Umbilical cord (tissue), 2 donors: ENCODE measurements around the gene INAFM2. TPM values are rescaled to one million over a fixed set of nuclear protein-coding genes. Genes with fewer than 3 reads are reported as not detected.

Experiments used
- DNase-seq: peaks from one replicate; pipeline ENCODE4 v3.0.0-alpha.2; 2015; ENCODE audit warnings: low spot score
- total RNA-seq: library from RNA; depleted of rRNA; stranded (reverse); fragments of >200 nt; gene quantifications from one replicate; pipeline ENCODE4 v1.2.3, GENCODE V29; 2014; ENCODE audit warnings: low replicate concordance; ENCODE audit not compliant: insufficient read depth

Gene INAFM2
- total RNA-seq, 1 donor from 2014 or later, result 26.7 TPM

GRCh38 chr15:40342416-40343320 is 19.2 kb downstream of the INAFM2 start:
- no peak for DNase-seq

DNA sequence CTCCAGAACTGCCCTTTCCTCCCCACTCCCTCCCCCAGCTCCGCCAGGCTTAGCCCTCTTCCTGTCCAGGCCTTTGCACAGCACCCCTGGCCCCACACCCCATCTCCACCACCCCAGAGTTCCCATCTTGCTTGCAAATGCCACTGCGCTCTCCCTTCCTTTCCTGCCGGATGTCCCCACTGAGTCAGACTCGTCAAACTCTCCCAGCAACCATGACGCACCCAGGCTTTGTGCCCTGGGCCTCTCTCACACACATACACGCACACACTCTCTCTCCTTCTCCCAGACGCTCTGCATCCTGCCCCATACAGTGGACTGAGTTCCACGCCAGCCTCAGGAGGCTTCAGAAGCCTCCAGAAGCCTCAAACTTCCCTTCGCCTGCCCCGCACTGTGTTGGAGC is 20.0 kb downstream of the INAFM2 start:
- DNase-seq, result peak; percentile 95

DNA sequence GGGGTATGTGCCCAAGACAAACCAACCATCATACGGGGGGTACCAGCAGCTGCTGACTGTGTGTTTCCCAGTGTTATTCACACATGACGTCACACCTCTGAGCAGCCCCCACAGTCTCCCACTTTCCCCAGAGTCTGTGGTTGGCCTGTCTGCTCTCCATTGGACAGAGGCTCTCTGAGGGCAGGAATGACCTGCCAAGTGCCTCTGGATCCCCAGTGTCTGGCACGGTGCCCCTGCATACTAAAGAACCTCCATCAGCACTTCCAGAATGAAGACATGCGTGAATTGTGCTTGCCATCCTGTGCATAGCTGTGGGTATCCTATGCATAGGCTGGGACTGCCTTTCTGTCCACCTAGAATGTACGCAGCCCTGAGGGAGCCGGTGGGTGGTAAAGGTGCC is 20.7 kb downstream of the INAFM2 start:
- DNase-seq, result no peak

DNA sequence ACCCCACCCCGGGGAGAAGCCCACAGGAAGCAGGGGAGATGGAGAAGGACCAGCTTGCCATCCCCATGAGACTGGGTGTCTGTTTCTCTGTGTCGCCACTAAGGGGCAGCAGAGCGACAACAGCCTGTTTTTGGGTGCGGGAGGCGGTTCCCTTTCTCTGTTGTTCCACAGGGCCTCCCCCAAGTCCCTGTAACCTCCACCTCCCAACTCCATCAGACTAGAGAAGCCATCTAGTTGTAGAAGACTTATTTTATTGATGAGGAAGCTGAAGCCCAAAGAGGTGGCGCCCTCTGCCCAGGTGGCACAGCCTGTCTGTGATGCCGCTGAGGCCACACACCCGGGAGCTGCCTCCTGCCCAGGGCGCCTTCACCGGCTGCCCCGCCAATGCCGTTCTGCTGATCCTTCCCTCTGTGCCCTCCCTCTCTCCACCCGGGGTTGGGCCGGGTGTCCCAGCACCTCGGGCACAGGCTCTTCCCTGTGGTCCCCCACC is 21.2 kb downstream of the INAFM2 start:
- peak; percentile 72 for DNase-seq

DNA sequence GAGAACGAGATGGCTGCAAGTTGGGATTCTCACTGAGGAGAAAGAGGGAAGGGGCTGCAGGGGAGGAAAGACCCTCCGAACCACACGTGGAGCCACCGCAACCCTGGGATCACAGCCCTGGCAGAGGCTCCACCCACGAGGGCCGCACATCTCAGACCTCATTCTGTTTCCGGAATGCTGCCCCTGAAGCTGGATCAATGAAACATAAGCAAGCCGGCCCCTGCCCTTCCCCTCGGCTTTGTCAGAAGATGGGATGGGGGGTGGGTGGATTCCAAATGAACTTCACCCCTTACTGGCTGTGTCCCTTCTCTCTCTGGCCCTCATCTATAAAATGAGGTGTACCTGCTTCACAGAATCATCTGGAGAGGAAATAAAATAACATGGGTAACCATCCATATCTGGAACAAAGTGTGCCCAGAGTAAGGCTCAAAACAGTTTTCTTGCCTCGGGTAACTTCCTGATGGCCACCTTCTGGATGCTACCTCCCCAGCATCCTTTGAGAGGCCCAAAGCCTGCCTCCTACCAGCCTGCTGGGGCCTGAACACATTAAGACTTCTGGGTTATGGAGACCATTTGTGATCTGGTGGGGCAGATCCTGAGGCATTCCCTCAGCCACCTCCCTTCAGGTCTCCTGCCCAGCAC is 21.9 kb downstream of the INAFM2 start:
- DNase-seq, result no peak

DNA sequence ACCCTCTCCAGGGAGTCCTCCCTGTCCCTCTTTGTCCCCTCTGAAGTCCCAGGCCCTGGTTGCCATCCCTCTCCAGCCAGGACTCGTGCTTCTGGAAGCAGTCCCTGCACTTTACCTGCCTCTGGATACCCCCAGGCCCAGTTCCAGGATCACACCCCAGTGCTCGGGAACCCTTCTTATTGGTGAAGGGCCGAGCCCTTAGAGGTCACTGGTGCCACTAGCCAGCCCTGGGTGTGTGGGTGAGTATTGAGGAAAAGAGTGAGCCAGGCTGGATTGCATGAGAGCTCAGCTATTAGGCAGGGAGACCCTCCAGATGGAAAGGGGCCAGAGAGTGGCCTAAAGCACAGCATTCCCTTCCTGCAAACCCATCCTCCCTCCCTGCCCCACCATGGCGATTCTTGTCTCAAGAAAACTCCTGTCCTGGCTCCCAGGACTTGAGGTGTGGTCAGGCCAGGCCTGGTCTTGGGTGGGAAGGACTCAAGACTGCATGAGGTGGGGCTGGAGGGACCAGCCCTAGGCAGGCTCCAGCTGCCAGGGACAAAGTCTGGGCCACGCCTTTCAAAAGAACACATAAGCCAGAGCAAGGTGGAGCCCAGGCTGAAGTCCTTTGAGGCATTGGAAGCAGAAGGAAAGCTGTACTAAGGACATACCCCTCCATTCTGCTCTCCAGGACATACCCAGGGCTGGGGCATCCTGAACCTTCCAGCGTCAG is 22.5 kb downstream of the INAFM2 start:
- DNase-seq, result peak; percentile 61

- no peak for DNase-seq
Measured at GRCh38 chr15:40346579-40347558, 23.4 kb downstream of the INAFM2 start.

DNA sequence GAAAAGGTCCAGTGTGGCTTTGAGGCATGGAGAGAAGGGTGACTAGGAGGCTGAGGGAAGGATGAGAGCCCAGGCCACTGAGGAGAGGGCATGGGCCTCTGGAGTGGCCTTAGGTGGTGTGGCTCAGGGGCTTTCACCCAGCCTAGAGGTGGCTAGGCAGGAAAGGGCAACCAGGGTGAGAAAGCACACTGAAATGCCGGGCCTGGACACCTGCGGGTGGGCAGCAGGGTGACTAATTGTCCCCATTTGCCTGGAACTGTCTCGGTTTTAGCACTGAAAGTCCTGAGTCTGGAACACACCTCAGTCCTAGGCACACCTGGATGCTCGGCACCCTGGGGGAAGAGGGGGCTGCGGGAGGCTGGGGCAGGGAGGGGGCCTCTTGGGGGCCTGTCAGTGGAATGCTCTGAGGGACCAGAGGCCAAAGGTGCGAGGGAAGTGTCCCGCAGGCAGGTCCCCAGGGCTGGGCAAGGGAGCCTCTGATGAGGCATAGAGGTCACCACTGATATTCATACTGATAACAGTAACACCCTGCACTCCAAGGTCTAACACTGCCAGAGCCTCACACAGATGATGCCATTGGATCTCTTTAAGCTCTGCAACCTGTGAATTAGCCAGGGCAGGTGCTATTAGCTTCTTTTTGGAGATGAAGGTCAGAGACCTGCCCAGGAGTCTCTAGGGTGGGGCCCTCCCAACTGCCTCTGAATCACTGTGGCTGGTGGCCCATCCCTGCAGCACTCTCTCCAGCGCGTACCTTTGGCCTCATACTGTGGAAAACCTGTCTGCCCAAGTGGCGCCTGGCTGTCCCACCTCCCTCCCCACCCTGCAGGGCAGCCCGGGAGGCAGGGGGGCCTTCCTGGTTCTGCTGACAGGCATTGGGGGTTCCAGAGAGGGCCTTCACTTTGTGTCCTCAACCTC is 24.3 kb downstream of the INAFM2 start:
- DNase-seq, result no peak

GRCh38 chr15:40348474-40348870 is 25.0 kb downstream of the INAFM2 start:
- DNase-seq, result no peak

- no peak for DNase-seq
Measured at GRCh38 chr15:40349163-40349562, 25.7 kb downstream of the INAFM2 start.

DNA sequence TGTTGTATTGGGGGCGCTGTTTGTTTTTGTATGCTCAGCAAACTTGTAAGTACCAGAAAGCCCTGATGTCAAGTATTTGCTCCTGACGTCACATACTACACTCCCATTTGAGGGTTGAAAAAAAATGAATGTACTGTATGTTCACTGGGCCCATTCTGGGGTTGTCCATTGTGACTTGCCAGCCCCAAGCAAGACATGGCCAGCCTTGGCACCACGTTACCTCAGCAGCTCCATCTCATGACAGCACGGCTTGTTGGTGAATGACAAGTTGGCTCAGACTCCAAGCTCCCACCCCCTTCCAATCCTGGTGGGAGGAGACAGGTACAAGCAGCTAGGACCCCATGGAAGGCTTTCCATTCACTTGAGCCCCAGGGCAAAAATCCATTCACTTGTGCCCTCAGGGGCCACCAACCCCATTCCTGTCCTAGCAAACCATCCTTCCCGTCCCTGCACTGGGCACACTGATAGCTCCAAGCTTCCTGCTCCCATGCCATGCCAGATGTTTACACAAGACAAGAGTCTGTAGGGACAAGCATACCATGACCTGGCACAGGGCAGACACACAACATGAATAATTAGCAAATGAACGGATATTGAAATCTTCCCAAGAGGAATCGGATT is 28.9 kb downstream of the INAFM2 start:
- no peak for DNase-seq

GRCh38 chr15:40353697-40354096 is 30.2 kb downstream of the INAFM2 start:
- DNase-seq, result no peak

- DNase-seq, result peak; percentile 62
Measured at GRCh38 chr15:40354408-40355171, 31.1 kb downstream of the INAFM2 start.

- no peak for DNase-seq
Measured at GRCh38 chr15:40355976-40356585, 32.6 kb downstream of the INAFM2 start.

DNA sequence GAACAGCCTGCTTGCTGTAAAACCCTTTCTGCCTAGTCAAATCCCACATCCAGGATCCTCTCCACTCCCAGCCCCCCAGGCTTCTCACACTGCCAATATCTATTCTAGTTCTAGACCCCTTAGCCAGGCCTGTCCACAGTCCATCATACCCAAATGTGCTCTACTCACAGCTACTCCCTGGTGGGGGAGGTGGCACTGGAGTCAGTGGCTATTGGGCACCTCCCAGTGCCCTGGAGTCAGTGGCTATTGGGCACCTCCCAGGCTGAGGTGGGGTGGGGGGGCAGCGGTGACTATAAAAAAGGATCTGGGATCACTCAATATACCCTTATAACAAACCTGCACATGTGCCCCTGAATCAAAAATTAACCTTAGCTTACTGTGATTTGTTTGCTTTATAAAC is 33.8 kb downstream of the INAFM2 start:
- DNase-seq, result no peak

- peak; percentile 90 for DNase-seq
Measured at GRCh38 chr15:40357723-40358470, 34.4 kb downstream of the INAFM2 start, which contains the start of gene DISP2. Gene DISP2, plus strand, starts transcription at chr15:40358219. Its CDS starts 103 bp downstream, at chr15:40358322.
